ENCODE results near the gene PPA2. TPM values are rescaled to one million over a fixed set of nuclear protein-coding genes. Genes with fewer than 3 reads are reported as not detected.
A peak's percentile ranks its signal among the peaks of the same experiment; 100 is the strongest.

PPA2 gene
- total RNA-seq, 1 donor from 2014 or later = 58.5 TPM

GRCh38 chr4:105400901-105401677 is 72.8 kb downstream of the PPA2 start:
- no peak for ATAC-seq
- DNase-seq (ENCODE audit: low spot score) = no peak

- no peak for DNase-seq (ENCODE audit: low spot score)
- ATAC-seq = no peak
These were observed 74.2 kb downstream of the PPA2 start for GRCh38 chr4:105399532-105400161.

GRCh38 chr4:105392858-105393257 is 81.0 kb downstream of the PPA2 start:
- DNase-seq (ENCODE audit: low spot score) = no peak
- ATAC-seq = no peak

- no peak for ATAC-seq
These were observed 84.7 kb downstream of the PPA2 start for GRCh38 chr4:105389167-105389566.

GRCh38 chr4:105387466-105387865 is 86.4 kb downstream of the PPA2 start:
- ATAC-seq (no peak), DNase-seq (ENCODE audit: low spot score) (no peak)

More at GRCh38 chr4:105389167-105389566, 84.7 kb downstream of the PPA2 start:
- no peak for DNase-seq (ENCODE audit: low spot score)

- ATAC-seq = no peak
- DNase-seq (ENCODE audit: low spot score) = no peak
These were observed 87.8 kb downstream of the PPA2 start for GRCh38 chr4:105386012-105386411.

- no peak for DNase-seq (ENCODE audit: low spot score)
- ATAC-seq = no peak
These were observed 99.8 kb downstream of the PPA2 start for GRCh38 chr4:105374071-105374470.

- ATAC-seq = no peak
- no peak for DNase-seq (ENCODE audit: low spot score)
These were observed 100.5 kb downstream of the PPA2 start for GRCh38 chr4:105373324-105373723.

- DNase-seq (ENCODE audit: low spot score) (no peak), ATAC-seq (no peak)
These were observed 103.9 kb downstream of the PPA2 start for GRCh38 chr4:105369988-105370387.

GRCh38 chr4:105361053-105361452 is 112.8 kb downstream of the PPA2 start:
- ATAC-seq = no peak
- DNase-seq (ENCODE audit: low spot score) = no peak

GRCh38 chr4:105357258-105357980 is 116.4 kb downstream of the PPA2 start:
- ATAC-seq (no peak), DNase-seq (ENCODE audit: low spot score) (no peak)

GRCh38 chr4:105356194-105356593 is 117.7 kb downstream of the PPA2 start:
- ATAC-seq = no peak
- DNase-seq (ENCODE audit: low spot score) = no peak

GRCh38 chr4:105352826-105353225 is 121.0 kb downstream of the PPA2 start:
- ATAC-seq = no peak
- DNase-seq (ENCODE audit: low spot score) = no peak

- DNase-seq (ENCODE audit: low spot score) = no peak
These were observed 122.0 kb downstream of the PPA2 start for GRCh38 chr4:105351861-105352260.

GRCh38 chr4:105350859-105351490 is 122.9 kb downstream of the PPA2 start:
- ATAC-seq (no peak), DNase-seq (ENCODE audit: low spot score) (no peak)

More at GRCh38 chr4:105351861-105352260, 122.0 kb downstream of the PPA2 start:
- no peak for ATAC-seq

- no peak for DNase-seq (ENCODE audit: low spot score)
- no peak for ATAC-seq
These were observed 125.1 kb downstream of the PPA2 start for GRCh38 chr4:105348719-105349118.

GRCh38 chr4:105346869-105347268 is 127.0 kb downstream of the PPA2 start:
- no peak for ATAC-seq
- no peak for DNase-seq (ENCODE audit: low spot score)

- no peak for ATAC-seq
- DNase-seq (ENCODE audit: low spot score) = no peak
These were observed 128.0 kb downstream of the PPA2 start for GRCh38 chr4:105345838-105346237.

- ATAC-seq (peak; percentile 23), DNase-seq (ENCODE audit: low spot score) (no peak)
These were observed 128.5 kb downstream of the PPA2 start for GRCh38 chr4:105345358-105345757.

GRCh38 chr4:105344141-105344540 is 129.7 kb downstream of the PPA2 start:
- ATAC-seq (no peak), DNase-seq (ENCODE audit: low spot score) (no peak)
